Measurements from ENCODE around the gene PLPP4. TPM values are rescaled to one million over a fixed set of nuclear protein-coding genes. Genes with fewer than 3 reads are reported as not detected.

PLPP4 gene
- total RNA-seq, 3 donors from 2014 or later, result not detected

- intact Hi-C loops (cut with DNase I; ENCODE audit: low total_unique reads), result loop anchor here (1.0 kb wide), 1 partner anchor 10 kb away; no protein-coding TSS in a partner anchor
- no peaks in the 10 kb centered on the region for H3K4me1 ChIP-seq
- H3K9me3 ChIP-seq, result no peaks in the 10 kb centered on the region
- H3K36me3 ChIP-seq, result no peaks in the 10 kb centered on the region
- TF ChIP-seq POLR2A (IDR thresholded peaks at IDR 0.05), result no peak
- TF ChIP-seq POLR2AphosphoS5 (IDR thresholded peaks at IDR 0.05), result no peak
- TF ChIP-seq CTCF (IDR thresholded peaks at IDR 0.05), result no peak
- DNase-seq (ENCODE audit: low spot score in 2 of 2), result no peak
- H3K27ac ChIP-seq, result no peak overlapping the region
- no peaks in the 10 kb centered on the region for H3K27me3 ChIP-seq
- H3K4me3 ChIP-seq, result no peak overlapping the region
Measured at GRCh38 chr10:120527691-120528090, 70.7 kb downstream of the PLPP4 start.

GRCh38 chr10:120530699-120531098, 73.7 kb downstream of the PLPP4 start:
- no peak overlapping the region for H3K4me3 ChIP-seq
- no peaks in the 10 kb centered on the region for H3K4me1 ChIP-seq
- no peaks in the 10 kb centered on the region for H3K27me3 ChIP-seq
- intact Hi-C loops (cut with DNase I; ENCODE audit: low total_unique reads), result no loop called here
- no peak overlapping the region for H3K27ac ChIP-seq
- no peak for TF ChIP-seq POLR2A (IDR thresholded peaks at IDR 0.05)
- TF ChIP-seq POLR2AphosphoS5 (IDR thresholded peaks at IDR 0.05), result no peak
- no peak for TF ChIP-seq CTCF (IDR thresholded peaks at IDR 0.05)
- DNase-seq (ENCODE audit: low spot score in 2 of 2), result no peak
- no peaks in the 10 kb centered on the region for H3K36me3 ChIP-seq
- no peaks in the 10 kb centered on the region for H3K9me3 ChIP-seq

- no peaks in the 10 kb centered on the region for H3K36me3 ChIP-seq
Measured at GRCh38 chr10:120538091-120538490, 81.1 kb downstream of the PLPP4 start.

GRCh38 chr10:120539076-120539475, 82.0 kb downstream of the PLPP4 start:
- Histone ChIP-seq H3K27ac (no peak overlapping the region), H3K4me1 (no peaks in the 10 kb centered on the region), H3K36me3 (no peaks in the 10 kb centered on the region), H3K27me3 (no peaks in the 10 kb centered on the region), H3K4me3 (no peak overlapping the region), H3K9me3 (no peaks in the 10 kb centered on the region)
- intact Hi-C loops (cut with DNase I; ENCODE audit: low total_unique reads), result no loop called here
- DNase-seq (ENCODE audit: low spot score in 2 of 2), result no peak
- TF ChIP-seq POLR2A (IDR thresholded peaks at IDR 0.05), result no peak
- TF ChIP-seq CTCF (IDR thresholded peaks at IDR 0.05), result no peak
- no peak for TF ChIP-seq POLR2AphosphoS5 (IDR thresholded peaks at IDR 0.05)

More at GRCh38 chr10:120538091-120538490, 81.1 kb downstream of the PLPP4 start:
- DNase-seq (ENCODE audit: low spot score in 2 of 2), result no peak
- intact Hi-C loops (cut with DNase I; ENCODE audit: low total_unique reads), result no loop called here
- Histone ChIP-seq H3K27me3 (no peaks in the 10 kb centered on the region), H3K4me1 (no peaks in the 10 kb centered on the region), H3K4me3 (no peak overlapping the region), H3K9me3 (no peaks in the 10 kb centered on the region), H3K27ac (no peak overlapping the region)
- TF ChIP-seq POLR2A (IDR thresholded peaks at IDR 0.05) (no peak), POLR2AphosphoS5 (IDR thresholded peaks at IDR 0.05) (no peak), CTCF (IDR thresholded peaks at IDR 0.05) (no peak)

GRCh38 chr10:120540486-120540885, 83.5 kb downstream of the PLPP4 start:
- DNase-seq (ENCODE audit: low spot score in 2 of 2), result no peak
- Histone ChIP-seq H3K36me3 (no peaks in the 10 kb centered on the region), H3K9me3 (no peaks in the 10 kb centered on the region), H3K27me3 (no peaks in the 10 kb centered on the region), H3K4me3 (no peak overlapping the region), H3K4me1 (no peaks in the 10 kb centered on the region), H3K27ac (no peak overlapping the region)
- intact Hi-C loops (cut with DNase I; ENCODE audit: low total_unique reads), result no loop called here
- no peak for TF ChIP-seq CTCF (IDR thresholded peaks at IDR 0.05)
